SK-N-SH treated with all-trans-retinoic acid at 6 μM for 48 hours (cell line): ENCODE data around the gene C2CD4B.

Experiments used
- ATAC-seq: fragments of 200-7000 bp; cut with Tn5 transposase; 3 replicates; pipeline ENCODE4 v1.9.1; 2020; ENCODE audit warnings: mild to moderate bottlenecking, moderate library complexity
- ARNTL ChIP-seq: fragments of 450-650 bp; formaldehyde crosslinking; IDR thresholded peaks from 2 replicates; pipeline ENCODE4 v1.5.0; 2020; ENCODE audit warnings: low read depth, mild to moderate bottlenecking, moderate library complexity, borderline replicate concordance
- BACH2 ChIP-seq: fragments of 250-450 bp; sonication (Bioruptor Pico); IDR thresholded peaks from 2 replicates; pipeline ENCODE4 v1.9.0; 2021; ENCODE audit warnings: mild to moderate bottlenecking, borderline replicate concordance
- CSDC2 ChIP-seq: fragments of 250-450 bp; sonication (Bioruptor Pico); IDR thresholded peaks from 2 replicates; pipeline ENCODE4 v1.5.0; 2020; ENCODE audit warnings: mild to moderate bottlenecking, moderate library complexity
- ESRRG ChIP-seq: fragments of 250-450 bp; sonication (Bioruptor Pico); IDR thresholded peaks from 2 replicates; pipeline ENCODE4 v1.6.1; 2021; ENCODE audit warnings: mild to moderate bottlenecking
- GLIS3 ChIP-seq: fragments of 250-450 bp; sonication (Bioruptor Pico); IDR thresholded peaks from 2 replicates; pipeline ENCODE4 v1.5.0; 2020; ENCODE audit warnings: mild to moderate bottlenecking, moderate library complexity
- ISL1 ChIP-seq: fragments of 250-450 bp; sonication (Bioruptor Pico); IDR thresholded peaks from 2 replicates; pipeline ENCODE4 v2.1.2; 2022; ENCODE audit warnings: mild to moderate bottlenecking, moderate library complexity
- OSR1 ChIP-seq: fragments of 250-450 bp; sonication (Bioruptor Pico); IDR thresholded peaks from 2 replicates; pipeline ENCODE4 v1.8.0; 2022; ENCODE audit warnings: moderate library complexity, mild to moderate bottlenecking, inconsistent platforms
- POU6F1 ChIP-seq: fragments of 250-450 bp; sonication (Bioruptor Pico); IDR thresholded peaks from 2 replicates; pipeline ENCODE4 v1.8.0; 2021; ENCODE audit warnings: low read depth, mild to moderate bottlenecking, moderate library complexity, borderline replicate concordance
- PPARA ChIP-seq: fragments of 250-450 bp; sonication (Bioruptor Pico); IDR thresholded peaks from 2 replicates; pipeline ENCODE4 v1.5.0; 2020; ENCODE audit warnings: mild to moderate bottlenecking, borderline replicate concordance
- RARB ChIP-seq: fragments of 250-450 bp; sonication (Bioruptor Pico); IDR thresholded peaks from 2 replicates; pipeline ENCODE4 v1.8.0; 2021; ENCODE audit warnings: mild to moderate bottlenecking, moderate library complexity
- SNAI2 ChIP-seq: fragments of 250-450 bp; sonication (Bioruptor Pico); IDR thresholded peaks from 2 replicates; pipeline ENCODE4 v1.5.0; 2020; ENCODE audit warnings: mild to moderate bottlenecking, moderate library complexity
- TCF4 ChIP-seq: fragments of 250-450 bp; sonication (Bioruptor Pico); IDR thresholded peaks from 2 replicates; pipeline ENCODE4 v1.8.0; 2021; ENCODE audit warnings: mild to moderate bottlenecking, moderate library complexity, borderline replicate concordance
- TOX ChIP-seq: fragments of 250-450 bp; sonication (Bioruptor Pico); IDR thresholded peaks from 2 replicates; pipeline ENCODE4 v1.8.0; 2021; ENCODE audit warnings: mild to moderate bottlenecking, moderate library complexity, borderline replicate concordance
- TSHZ2 ChIP-seq: fragments of 250-450 bp; sonication (Bioruptor Pico); IDR thresholded peaks from 2 replicates; pipeline ENCODE4 v1.5.0; 2020; ENCODE audit warnings: mild to moderate bottlenecking, moderate library complexity
- ZC3H10 ChIP-seq: fragments of 250-450 bp; sonication (Bioruptor Pico); IDR thresholded peaks from 2 replicates; pipeline ENCODE4 v1.5.1; 2021; ENCODE audit warnings: mild to moderate bottlenecking, moderate library complexity
- ZFP3 ChIP-seq: fragments of 250-450 bp; sonication (Bioruptor Pico); IDR thresholded peaks from 2 replicates; pipeline ENCODE4 v1.5.0; 2020; ENCODE audit warnings: mild to moderate bottlenecking, moderate library complexity
- ZFP30 ChIP-seq: fragments of 450-650 bp; formaldehyde crosslinking; IDR thresholded peaks from 2 replicates; pipeline ENCODE4 v1.5.0; 2022; ENCODE audit warnings: mild to moderate bottlenecking, moderate library complexity
- ZNF565 ChIP-seq: fragments of 450-650 bp; formaldehyde crosslinking; conservative IDR thresholded peaks from 2 replicates; pipeline ENCODE4 v1.5.0; 2020; ENCODE audit warnings: low read depth, mild to moderate bottlenecking, moderate library complexity
- ZNF70 ChIP-seq: fragments of 450-650 bp; formaldehyde crosslinking; IDR thresholded peaks from 2 replicates; pipeline ENCODE4 v1.5.0; 2020; ENCODE audit warnings: mild to moderate bottlenecking, moderate library complexity
- ZNF8 ChIP-seq: fragments of 450-650 bp; formaldehyde crosslinking; IDR thresholded peaks from 2 replicates; pipeline ENCODE4 v1.5.0; 2020; ENCODE audit warnings: mild to moderate bottlenecking, moderate library complexity
- TF ChIP-seq, protein P1 (sequence below): fragments of 250-450 bp; sonication (Bioruptor Pico); IDR thresholded peaks from 2 replicates; pipeline ENCODE4 v1.5.1; 2020; ENCODE audit warnings: low read depth, mild to moderate bottlenecking, moderate library complexity
- TF ChIP-seq, protein P2 (sequence below): fragments of 250-450 bp; sonication (Bioruptor Pico); IDR thresholded peaks from 2 replicates; pipeline ENCODE4 v1.5.1; 2021; ENCODE audit warnings: mild to moderate bottlenecking, moderate library complexity

The C2CD4B gene

DNA sequence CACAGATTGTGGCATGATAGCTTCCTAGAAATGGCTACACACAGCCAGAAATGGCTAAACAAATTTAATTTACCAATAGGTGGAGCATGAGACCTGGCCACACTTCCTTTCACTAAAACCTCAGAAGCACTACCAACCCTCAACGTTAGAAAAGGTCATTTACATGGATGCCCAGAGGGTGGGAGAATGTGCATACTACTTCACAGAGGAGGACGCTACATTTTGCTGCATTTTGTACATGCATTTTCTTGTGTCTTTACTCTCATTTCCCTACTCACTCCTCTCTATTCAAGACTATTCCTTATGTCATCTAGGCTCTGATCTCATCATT lies 40.1 kb downstream of the C2CD4B start:
- no peak for TF ChIP-seq PPARA (CRISPR knock-in tag)
- TF ChIP-seq ESRRG (CRISPR knock-in tag) = no peak
- no peak for TF ChIP-seq ZNF565 (CRISPR knock-in tag)
- no peak for TF ChIP-seq ARNTL (CRISPR knock-in tag)
- no peak for TF ChIP-seq TCF4 (CRISPR knock-in tag)
- no peak for TF ChIP-seq ZFP3 (CRISPR knock-in tag)
- TF ChIP-seq SNAI2 = no peak
- TF ChIP-seq, protein P1, sequence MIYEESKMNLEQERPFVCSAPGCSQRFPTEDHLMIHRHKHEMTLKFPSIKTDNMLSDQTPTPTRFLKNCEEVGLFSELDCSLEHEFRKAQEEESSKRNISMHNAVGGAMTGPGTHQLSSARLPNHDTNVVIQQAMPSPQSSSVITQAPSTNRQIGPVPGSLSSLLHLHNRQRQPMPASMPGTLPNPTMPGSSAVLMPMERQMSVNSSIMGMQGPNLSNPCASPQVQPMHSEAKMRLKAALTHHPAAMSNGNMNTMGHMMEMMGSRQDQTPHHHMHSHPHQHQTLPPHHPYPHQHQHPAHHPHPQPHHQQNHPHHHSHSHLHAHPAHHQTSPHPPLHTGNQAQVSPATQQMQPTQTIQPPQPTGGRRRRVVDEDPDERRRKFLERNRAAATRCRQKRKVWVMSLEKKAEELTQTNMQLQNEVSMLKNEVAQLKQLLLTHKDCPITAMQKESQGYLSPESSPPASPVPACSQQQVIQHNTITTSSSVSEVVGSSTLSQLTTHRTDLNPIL = no peak
- TF ChIP-seq OSR1 (CRISPR knock-in tag) = no peak
- TF ChIP-seq, protein P2, sequence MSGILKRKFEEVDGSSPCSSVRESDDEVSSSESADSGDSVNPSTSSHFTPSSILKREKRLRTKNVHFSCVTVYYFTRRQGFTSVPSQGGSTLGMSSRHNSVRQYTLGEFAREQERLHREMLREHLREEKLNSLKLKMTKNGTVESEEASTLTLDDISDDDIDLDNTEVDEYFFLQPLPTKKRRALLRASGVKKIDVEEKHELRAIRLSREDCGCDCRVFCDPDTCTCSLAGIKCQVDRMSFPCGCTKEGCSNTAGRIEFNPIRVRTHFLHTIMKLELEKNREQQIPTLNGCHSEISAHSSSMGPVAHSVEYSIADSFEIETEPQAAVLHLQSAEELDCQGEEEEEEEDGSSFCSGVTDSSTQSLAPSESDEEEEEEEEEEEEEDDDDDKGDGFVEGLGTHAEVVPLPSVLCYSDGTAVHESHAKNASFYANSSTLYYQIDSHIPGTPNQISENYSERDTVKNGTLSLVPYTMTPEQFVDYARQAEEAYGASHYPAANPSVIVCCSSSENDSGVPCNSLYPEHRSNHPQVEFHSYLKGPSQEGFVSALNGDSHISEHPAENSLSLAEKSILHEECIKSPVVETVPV (CRISPR knock-in tag) = no peak
- no peak for TF ChIP-seq GLIS3 (CRISPR knock-in tag)
- TF ChIP-seq POU6F1 (CRISPR knock-in tag) = no peak
- TF ChIP-seq RARB (CRISPR knock-in tag) = no peak
- TF ChIP-seq ZNF8 = no peak
- TF ChIP-seq ISL1 (CRISPR knock-in tag) = no peak
- no peak for TF ChIP-seq BACH2 (CRISPR knock-in tag)
- TF ChIP-seq TOX (CRISPR knock-in tag) = no peak
- TF ChIP-seq CSDC2 (CRISPR knock-in tag) = no peak
- TF ChIP-seq ZC3H10 (CRISPR knock-in tag) = no peak
- no peak for TF ChIP-seq TSHZ2 (CRISPR knock-in tag)
- no peak; the same call in 2 of the 3 replicates for ATAC-seq

- no peak for ATAC-seq
- no peak for TF ChIP-seq ISL1 (CRISPR knock-in tag)
- TF ChIP-seq ZFP3 (CRISPR knock-in tag) = no peak
- no peak for TF ChIP-seq SNAI2
- no peak for TF ChIP-seq ZNF565 (CRISPR knock-in tag)
- TF ChIP-seq CSDC2 (CRISPR knock-in tag) = no peak
- no peak for TF ChIP-seq ZNF8
- TF ChIP-seq POU6F1 (CRISPR knock-in tag) = no peak
- no peak for TF ChIP-seq BACH2 (CRISPR knock-in tag)
- TF ChIP-seq ZC3H10 (CRISPR knock-in tag) = no peak
- TF ChIP-seq RARB (CRISPR knock-in tag) = no peak
- TF ChIP-seq, protein P1 = no peak
- no peak for TF ChIP-seq ZFP30 (CRISPR knock-in tag)
- TF ChIP-seq TCF4 (CRISPR knock-in tag) = no peak
- TF ChIP-seq, protein P2 (CRISPR knock-in tag) = no peak
- no peak for TF ChIP-seq TSHZ2 (CRISPR knock-in tag)
- TF ChIP-seq ZNF70 (CRISPR knock-in tag) = no peak
- no peak for TF ChIP-seq PPARA (CRISPR knock-in tag)
- no peak for TF ChIP-seq GLIS3 (CRISPR knock-in tag)
These were observed 40.7 kb downstream of the C2CD4B start for GRCh38 chr15:62124176-62124972.
